HEK293 (cell line): Measurements from ENCODE around the gene ZNF467.

Experiments
- GLI2 ChIP-seq: fragments of 450-650 bp; formaldehyde crosslinking; IDR thresholded peaks from 2 replicates; pipeline ENCODE4; 2017; ENCODE audit warnings: missing biosample characterization, missing genetic modification characterization, low read depth, borderline replicate concordance
- KLF17 ChIP-seq: fragments of 450-650 bp; formaldehyde crosslinking; IDR thresholded peaks from 2 replicates; pipeline ENCODE4 v1.5.1; 2016; ENCODE audit warnings: missing biosample characterization, missing genetic modification characterization
- KLF8 ChIP-seq: fragments of 450-650 bp; formaldehyde crosslinking; IDR thresholded peaks from 2 replicates; pipeline ENCODE4 v1.5.1; 2016; ENCODE audit warnings: missing biosample characterization, missing genetic modification characterization
- PRDM4 ChIP-seq: fragments of 450-650 bp; formaldehyde crosslinking; IDR thresholded peaks from 2 replicates; pipeline ENCODE4 v1.5.1; 2017; ENCODE audit warnings: missing biosample characterization, missing genetic modification characterization
- WT1 ChIP-seq: fragments of 450-650 bp; formaldehyde crosslinking; IDR thresholded peaks from 2 replicates; pipeline ENCODE4 v1.5.1; 2016; ENCODE audit warnings: missing biosample characterization, missing genetic modification characterization
- ZEB2 ChIP-seq: fragments of 450-650 bp; formaldehyde crosslinking; IDR thresholded peaks from 2 replicates; pipeline ENCODE4 v1.5.1; 2016; ENCODE audit warnings: missing biosample characterization, missing genetic modification characterization
- ZIC2 ChIP-seq: fragments of 450-650 bp; formaldehyde crosslinking; IDR thresholded peaks from 2 replicates; pipeline ENCODE4 v1.5.1; 2016; ENCODE audit warnings: missing biosample characterization, missing genetic modification characterization
- ZNF155 ChIP-seq: fragments of 450-650 bp; formaldehyde crosslinking; IDR thresholded peaks from 2 replicates; pipeline ENCODE4 v1.5.1; 2016; ENCODE audit warnings: missing biosample characterization, missing genetic modification characterization
- ZNF157 ChIP-seq: fragments of 450-650 bp; formaldehyde crosslinking; IDR thresholded peaks from 2 replicates; pipeline ENCODE4 v1.5.1; 2016; ENCODE audit warnings: missing biosample characterization, missing genetic modification characterization
- ZNF211 ChIP-seq: fragments of 450-650 bp; formaldehyde crosslinking; IDR thresholded peaks from 2 replicates; pipeline ENCODE4 v1.5.1; 2016; ENCODE audit warnings: low read depth, missing biosample characterization, missing genetic modification characterization
- ZNF23 ChIP-seq: fragments of 450-650 bp; formaldehyde crosslinking; IDR thresholded peaks from 2 replicates; pipeline ENCODE4 v1.5.1; 2016; ENCODE audit warnings: missing biosample characterization, missing genetic modification characterization, borderline replicate concordance
- ZNF24 ChIP-seq: fragments of 450-650 bp; formaldehyde crosslinking; IDR thresholded peaks from 2 replicates; pipeline ENCODE4 v1.5.1; 2016; ENCODE audit warnings: missing biosample characterization, missing genetic modification characterization
- ZNF266 ChIP-seq: fragments of 450-650 bp; formaldehyde crosslinking; IDR thresholded peaks from 2 replicates; pipeline ENCODE4 v1.5.1; 2016; ENCODE audit warnings: missing biosample characterization, missing genetic modification characterization, low read depth
- ZNF292 ChIP-seq: fragments of 450-650 bp; formaldehyde crosslinking; IDR thresholded peaks from 2 replicates; pipeline ENCODE4 v1.5.1; 2016; ENCODE audit warnings: low read depth, missing biosample characterization, missing genetic modification characterization, borderline replicate concordance
- ZNF302 ChIP-seq: fragments of 450-650 bp; formaldehyde crosslinking; IDR thresholded peaks from 2 replicates; pipeline ENCODE4 v1.5.1; 2016; ENCODE audit warnings: missing biosample characterization, missing genetic modification characterization, low read depth
- ZNF341 ChIP-seq: fragments of 450-650 bp; formaldehyde crosslinking; IDR thresholded peaks from 2 replicates; pipeline ENCODE4; 2016; ENCODE audit warnings: low read depth, missing biosample characterization, missing genetic modification characterization
- ZNF366 ChIP-seq: fragments of 450-650 bp; formaldehyde crosslinking; conservative IDR thresholded peaks from 2 replicates; pipeline ENCODE4 v1.5.1; 2016; ENCODE audit warnings: missing biosample characterization, missing genetic modification characterization
- ZNF426 ChIP-seq: fragments of 450-650 bp; formaldehyde crosslinking; IDR thresholded peaks from 2 replicates; pipeline ENCODE4 v1.5.1; 2017; ENCODE audit warnings: missing biosample characterization, missing genetic modification characterization, mild to moderate bottlenecking, inconsistent platforms, moderate library complexity
- ZNF548 ChIP-seq: fragments of 450-650 bp; formaldehyde crosslinking; IDR thresholded peaks from 2 replicates; pipeline ENCODE4 v1.5.1; 2016; ENCODE audit warnings: missing biosample characterization, missing genetic modification characterization
- ZNF561 ChIP-seq: fragments of 450-650 bp; IDR thresholded peaks from 2 replicates; pipeline ENCODE4 v1.5.1; 2018; ENCODE audit warnings: missing biosample characterization, missing genetic modification characterization, borderline replicate concordance
- ZNF571 ChIP-seq: fragments of 450-650 bp; formaldehyde crosslinking; IDR thresholded peaks from 2 replicates; pipeline ENCODE4 v1.5.0; 2017; ENCODE audit warnings: missing biosample characterization, missing genetic modification characterization
- ZNF600 ChIP-seq: fragments of 450-650 bp; formaldehyde crosslinking; IDR thresholded peaks from 2 replicates; pipeline ENCODE4 v1.5.1; 2016; ENCODE audit warnings: missing biosample characterization, missing genetic modification characterization
- ZNF654 ChIP-seq: fragments of 450-650 bp; formaldehyde crosslinking; IDR thresholded peaks from 2 replicates; pipeline ENCODE4 v1.5.1; 2016; ENCODE audit warnings: low read depth, missing biosample characterization, missing genetic modification characterization
- ZNF677 ChIP-seq: fragments of 450-650 bp; IDR thresholded peaks from 2 replicates; pipeline ENCODE4 v1.5.0; 2018; ENCODE audit warnings: missing biosample characterization, mild to moderate bottlenecking, missing genetic modification characterization, moderate library complexity
- ZNF701 ChIP-seq: fragments of 450-650 bp; formaldehyde crosslinking; IDR thresholded peaks from 2 replicates; pipeline ENCODE4 v1.5.1; 2016; ENCODE audit warnings: missing biosample characterization, missing genetic modification characterization
- ZNF704 ChIP-seq: fragments of 450-650 bp; formaldehyde crosslinking; IDR thresholded peaks from 2 replicates; pipeline ENCODE4 v1.5.1; 2016; ENCODE audit warnings: missing biosample characterization, missing genetic modification characterization
- ZNF777 ChIP-seq: fragments of 450-650 bp; formaldehyde crosslinking; IDR thresholded peaks from 2 replicates; pipeline ENCODE4 v1.5.1; 2017; ENCODE audit warnings: missing biosample characterization, missing genetic modification characterization, borderline replicate concordance
- ZNF830 ChIP-seq: fragments of 450-650 bp; IDR thresholded peaks from 2 replicates; pipeline ENCODE4 v1.5.0; 2018; ENCODE audit warnings: missing biosample characterization, missing genetic modification characterization, low read depth, mild to moderate bottlenecking, moderate library complexity
- ZSCAN30 ChIP-seq: fragments of 450-650 bp; IDR thresholded peaks from 2 replicates; pipeline ENCODE4 v1.5.1; 2018; ENCODE audit warnings: missing biosample characterization, mild to moderate bottlenecking, missing genetic modification characterization, moderate library complexity
- TF ChIP-seq, protein P1 (sequence below): fragments of 450-650 bp; formaldehyde crosslinking; IDR thresholded peaks from 2 replicates; pipeline ENCODE4 v1.5.1; 2017; ENCODE audit warnings: missing biosample characterization, mild to moderate bottlenecking, missing genetic modification characterization, moderate library complexity
- TF ChIP-seq, protein P2 (sequence below): IDR thresholded peaks from 2 replicates; pipeline ENCODE4 v1.6.1; 2011; ENCODE audit warnings: mild to moderate bottlenecking, low read depth, low read length, borderline replicate concordance

The ZNF467 gene

DNA sequence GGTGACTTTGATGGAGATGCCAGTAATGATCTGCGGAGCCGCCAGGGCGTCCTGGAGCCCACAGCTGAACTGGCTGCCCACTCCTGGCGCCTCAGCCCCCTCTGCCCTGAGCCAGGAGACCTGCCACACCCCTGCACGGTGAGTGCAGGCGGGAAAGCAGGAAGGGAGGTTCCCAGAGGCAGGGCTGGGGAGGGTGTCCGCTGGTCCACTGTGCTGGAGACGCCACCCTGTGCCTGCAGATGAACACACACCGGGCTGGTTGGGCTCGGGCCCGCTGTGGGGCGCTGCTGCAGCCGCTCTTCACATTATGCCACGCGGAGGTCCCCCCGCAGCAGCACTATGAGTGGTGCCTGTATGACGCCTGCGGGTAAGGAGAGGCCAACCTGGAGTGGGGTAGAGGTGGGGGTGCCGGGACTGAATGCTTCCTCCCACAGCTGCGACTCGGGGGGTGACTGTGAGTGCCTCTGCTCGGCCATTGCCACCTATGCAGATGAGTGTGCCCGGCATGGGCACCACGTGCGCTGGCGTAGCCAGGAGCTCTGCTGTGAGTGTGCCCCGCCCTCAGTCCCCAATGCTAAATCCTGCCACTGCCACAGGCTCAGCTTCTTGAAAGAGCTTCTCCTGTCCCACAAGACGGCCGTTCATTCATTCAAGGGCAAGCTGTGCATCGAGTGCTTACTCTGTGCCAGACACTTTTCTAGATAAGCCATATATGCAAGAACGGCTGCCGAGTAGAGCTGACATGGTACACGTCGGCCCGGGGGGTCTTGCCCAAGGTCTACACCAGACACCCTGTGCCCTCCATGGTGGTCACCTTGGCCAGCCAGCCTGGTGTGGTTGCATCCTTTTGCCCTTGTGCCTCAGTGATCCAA lies 14.3 kb upstream of the ZNF467 start (continued):
- TF ChIP-seq PRDM4 (no peak), ZNF654 (no peak), WT1 (tag by site-specific recombination) (peak; percentile 77), ZNF571 (no peak), ZNF704 (tag by site-specific recombination) (no peak), ZEB2 (0 out of 2 replicates have a peak, but pooled peaks have one; percentile 27), GLI2 (tag by site-specific recombination) (no peak), ZNF830 (no peak), ZNF155 (tag by site-specific recombination) (no peak), ZNF777 (tag by site-specific recombination) (no peak), ZSCAN30 (no peak), KLF8 (no peak), ZNF24 (tag by site-specific recombination) (no peak), ZNF211 (tag by site-specific recombination) (no peak), ZNF366 (tag by site-specific recombination) (no peak), ZNF548 (tag by site-specific recombination) (no peak), ZNF701 (tag by site-specific recombination) (no peak), ZIC2 (tag by site-specific recombination) (peak; percentile 81), ZNF23 (tag by site-specific recombination) (no peak), ZNF157 (no peak), ZNF292 (tag by site-specific recombination) (no peak), ZNF302 (tag by site-specific recombination) (no peak), KLF17 (tag by site-specific recombination) (peak; percentile 68; the same call in 1 of the 2 replicates), ZNF341 (tag by site-specific recombination) (peak; percentile 76), ZNF600 (tag by site-specific recombination) (no peak; the same call in 1 of the 2 replicates), ZNF426 (no peak), ZNF266 (tag by site-specific recombination) (no peak), ZNF677 (tag by site-specific recombination) (no peak), ZNF561 (tag by site-specific recombination) (no peak)
- TF ChIP-seq, protein P1, sequence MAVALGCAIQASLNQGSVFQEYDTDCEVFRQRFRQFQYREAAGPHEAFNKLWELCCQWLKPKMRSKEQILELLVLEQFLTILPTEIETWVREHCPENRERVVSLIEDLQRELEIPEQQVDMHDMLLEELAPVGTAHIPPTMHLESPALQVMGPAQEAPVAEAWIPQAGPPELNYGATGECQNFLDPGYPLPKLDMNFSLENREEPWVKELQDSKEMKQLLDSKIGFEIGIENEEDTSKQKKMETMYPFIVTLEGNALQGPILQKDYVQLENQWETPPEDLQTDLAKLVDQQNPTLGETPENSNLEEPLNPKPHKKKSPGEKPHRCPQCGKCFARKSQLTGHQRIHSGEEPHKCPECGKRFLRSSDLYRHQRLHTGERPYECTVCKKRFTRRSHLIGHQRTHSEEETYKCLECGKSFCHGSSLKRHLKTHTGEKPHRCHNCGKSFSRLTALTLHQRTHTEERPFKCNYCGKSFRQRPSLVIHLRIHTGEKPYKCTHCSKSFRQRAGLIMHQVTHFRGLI (tag by site-specific recombination): peak; percentile 99
- TF ChIP-seq, protein P2, sequence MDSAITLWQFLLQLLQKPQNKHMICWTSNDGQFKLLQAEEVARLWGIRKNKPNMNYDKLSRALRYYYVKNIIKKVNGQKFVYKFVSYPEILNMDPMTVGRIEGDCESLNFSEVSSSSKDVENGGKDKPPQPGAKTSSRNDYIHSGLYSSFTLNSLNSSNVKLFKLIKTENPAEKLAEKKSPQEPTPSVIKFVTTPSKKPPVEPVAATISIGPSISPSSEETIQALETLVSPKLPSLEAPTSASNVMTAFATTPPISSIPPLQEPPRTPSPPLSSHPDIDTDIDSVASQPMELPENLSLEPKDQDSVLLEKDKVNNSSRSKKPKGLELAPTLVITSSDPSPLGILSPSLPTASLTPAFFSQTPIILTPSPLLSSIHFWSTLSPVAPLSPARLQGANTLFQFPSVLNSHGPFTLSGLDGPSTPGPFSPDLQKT: no peak
